ENCODE data around the gene DNAJC7. TPM values are rescaled to one million over a fixed set of nuclear protein-coding genes. Genes with fewer than 3 reads are reported as not detected.
"Not testable (repeated sequence)": the region's sequence is repeated elsewhere in the genome, so short reads cannot be mapped to it uniquely, and the experiment has no call there.

DNAJC7 gene
- total RNA-seq, 1 donor from 2014 or later, result 124 TPM

GRCh38 chr17:42019509-42020404 is 2.5 kb upstream of the DNAJC7 start, which contains the start of gene NKIRAS2:
Gene NKIRAS2 (plus strand): TSS chr17:42020090. CDS start chr17:42021578, 1,488 bp downstream.
- H3K4me1 Mint-ChIP-seq (ENCODE audit: low read depth, unreplicated experiment), result peaks cover 19% of the 10 kb centered on the region
- H3K36me3 Mint-ChIP-seq (ENCODE audit: unreplicated experiment), result no peaks in the 10 kb centered on the region
- peak; percentile 96 for TF ChIP-seq CTCF (IDR thresholded peaks at IDR 0.05; ENCODE audit: partially characterized antibody, unreplicated experiment)
- H3K27ac Mint-ChIP-seq (ENCODE audit: unreplicated experiment), result peak within 1 kb of the TSS; percentile 90
- DNase-seq, result peak; percentile 97
- H3K9me3 Mint-ChIP-seq (ENCODE audit: unreplicated experiment), result peaks cover 12% of the 10 kb centered on the region
- peaks cover 7% of the 10 kb centered on the region for H3K27me3 Mint-ChIP-seq (ENCODE audit: unreplicated experiment)
- peak within 1 kb of the TSS; percentile 95 for H3K4me3 Mint-ChIP-seq (ENCODE audit: unreplicated experiment)

GRCh38 chr17:42018988-42019387 is 1.7 kb upstream of the DNAJC7 start:
- H3K36me3 Mint-ChIP-seq (ENCODE audit: unreplicated experiment), result no peaks in the 10 kb centered on the region
- TF ChIP-seq CTCF (IDR thresholded peaks at IDR 0.05; ENCODE audit: partially characterized antibody, unreplicated experiment), result no peak
- H3K27ac Mint-ChIP-seq (ENCODE audit: unreplicated experiment), result peak overlapping the region; percentile 72

GRCh38 chr17:42018339-42018738 is 1.1 kb upstream of the DNAJC7 start:
- Mint-ChIP-seq H3K27ac (ENCODE audit: unreplicated experiment) (peak overlapping the region; percentile 88), H3K9me3 (ENCODE audit: unreplicated experiment) (peaks cover 12% of the 10 kb centered on the region), H3K27me3 (ENCODE audit: unreplicated experiment) (peaks cover 7% of the 10 kb centered on the region), H3K36me3 (ENCODE audit: unreplicated experiment) (no peaks in the 10 kb centered on the region), H3K4me1 (ENCODE audit: low read depth, unreplicated experiment) (peaks cover 21% of the 10 kb centered on the region), H3K4me3 (ENCODE audit: unreplicated experiment) (peak overlapping the region; percentile 95)
- TF ChIP-seq CTCF (IDR thresholded peaks at IDR 0.05; ENCODE audit: partially characterized antibody, unreplicated experiment), result no peak
- DNase-seq, result no peak

More at GRCh38 chr17:42018988-42019387, 1.7 kb upstream of the DNAJC7 start:
- Mint-ChIP-seq H3K4me1 (ENCODE audit: low read depth, unreplicated experiment) (peaks cover 19% of the 10 kb centered on the region), H3K4me3 (ENCODE audit: unreplicated experiment) (peak overlapping the region; percentile 95), H3K9me3 (ENCODE audit: unreplicated experiment) (peaks cover 12% of the 10 kb centered on the region), H3K27me3 (ENCODE audit: unreplicated experiment) (peaks cover 7% of the 10 kb centered on the region)
- no peak for DNase-seq

GRCh38 chr17:42017866-42018200 is 594 bp upstream of the DNAJC7 start:
- H3K9me3 Mint-ChIP-seq (ENCODE audit: unreplicated experiment), result peaks cover 12% of the 10 kb centered on the region
- H3K36me3 Mint-ChIP-seq (ENCODE audit: unreplicated experiment), result no peaks in the 10 kb centered on the region
- peaks cover 24% of the 10 kb centered on the region for H3K4me1 Mint-ChIP-seq (ENCODE audit: low read depth, unreplicated experiment)
- no peak for TF ChIP-seq CTCF (IDR thresholded peaks at IDR 0.05; ENCODE audit: partially characterized antibody, unreplicated experiment)
- peak overlapping the region; percentile 88 for H3K27ac Mint-ChIP-seq (ENCODE audit: unreplicated experiment)
- H3K27me3 Mint-ChIP-seq (ENCODE audit: unreplicated experiment), result peaks cover 7% of the 10 kb centered on the region
- no peak for DNase-seq
- H3K4me3 Mint-ChIP-seq (ENCODE audit: unreplicated experiment), result peak overlapping the region; percentile 95

GRCh38 chr17:42016411-42016831 is 818 bp downstream of the DNAJC7 start:
- Mint-ChIP-seq H3K9me3 (ENCODE audit: unreplicated experiment) (peaks cover 12% of the 10 kb centered on the region), H3K4me1 (ENCODE audit: low read depth, unreplicated experiment) (peaks cover 24% of the 10 kb centered on the region), H3K27ac (ENCODE audit: unreplicated experiment) (peak overlapping the region; percentile 98), H3K27me3 (ENCODE audit: unreplicated experiment) (peaks cover 7% of the 10 kb centered on the region), H3K4me3 (ENCODE audit: unreplicated experiment) (peak overlapping the region; percentile 99), H3K36me3 (ENCODE audit: unreplicated experiment) (no peaks in the 10 kb centered on the region)
- DNase-seq, result no peak
- no peak for TF ChIP-seq CTCF (IDR thresholded peaks at IDR 0.05; ENCODE audit: partially characterized antibody, unreplicated experiment)

- not testable (repeated sequence) for DNase-seq; H3K9me3 Mint-ChIP-seq (ENCODE audit: unreplicated experiment); H3K36me3 Mint-ChIP-seq (ENCODE audit: unreplicated experiment); H3K27me3 Mint-ChIP-seq (ENCODE audit: unreplicated experiment)
- Mint-ChIP-seq H3K4me3 (ENCODE audit: unreplicated experiment) (peak overlapping the region; percentile 34), H3K27ac (ENCODE audit: unreplicated experiment) (peak overlapping the region; percentile 29), H3K4me1 (ENCODE audit: low read depth, unreplicated experiment) (peaks cover 13% of the 10 kb centered on the region)
Observed at GRCh38 chr17:42013740-42014139, 3.5 kb downstream of the DNAJC7 start.

GRCh38 chr17:42012363-42012762 is 4.9 kb downstream of the DNAJC7 start:
- not testable (repeated sequence) for DNase-seq

More at GRCh38 chr17:42012363-42012762, 4.9 kb downstream of the DNAJC7 start:
- H3K27ac Mint-ChIP-seq (ENCODE audit: unreplicated experiment); H3K4me3 Mint-ChIP-seq (ENCODE audit: unreplicated experiment); H3K27me3 Mint-ChIP-seq (ENCODE audit: unreplicated experiment); H3K9me3 Mint-ChIP-seq (ENCODE audit: unreplicated experiment); H3K36me3 Mint-ChIP-seq (ENCODE audit: unreplicated experiment): not testable (repeated sequence)
- H3K4me1 Mint-ChIP-seq (ENCODE audit: low read depth, unreplicated experiment), result peaks cover 12% of the 10 kb centered on the region

All from glutamatergic neuron (in vitro differentiated cells).